Naive thymus-derived CD4-positive, alpha-beta T cell (primary cell): ENCODE data around the gene SSC5D. TPM values are rescaled to one million over a fixed set of nuclear protein-coding genes. Genes with fewer than 3 reads are reported as not detected.

ENCODE experiments used
- ATAC-seq: fragments of 150-1000 bp; cut with Tn5 transposase; 2 replicates; pipeline ENCODE4 v1.10.0; 2021; ENCODE audit warnings: mild to moderate bottlenecking, moderate library complexity
- CTCF ChIA-PET: fragments of 350-600 bp; sonication (Branson Sonifier 250); formaldehyde crosslinking; loops from one replicate; lab custom pipeline; 2021; ENCODE audit warnings: antibody characterized with exemption; lab: Charles Lee
- POLR2A ChIA-PET: fragments of 350-600 bp; sonication (Branson Sonifier 250); formaldehyde crosslinking; loops from one replicate; lab custom pipeline; 2021; ENCODE audit warnings: antibody characterized with exemption, inconsistent platforms; lab: Charles Lee
- DNase-seq, 9 donors: peaks; one replicate each; pipeline versions ENCODE4 v3.0.0 to v3.0.0-alpha.2; 2020 to 2022; ENCODE audit warnings: mixed read lengths in 1 of 9
- H3K27ac ChIP-seq: one replicate; pipeline ENCODE4 v1.7.0; 2013; ENCODE audit warnings: mild to moderate bottlenecking, low read depth, low read length, moderate library complexity
- H3K27me3 ChIP-seq, 2 donors: one replicate each; pipeline ENCODE4 v1.7.0; 2013; ENCODE audit warnings: low read length in 2 of 2, mild to moderate bottlenecking in 2 of 2, moderate library complexity in 2 of 2; ENCODE audit not compliant: control insufficient read depth in 2 of 2, insufficient read depth in 2 of 2
- H3K36me3 ChIP-seq, 3 experiments: 1 replicate in 2 of 3; 2 replicates in 1 of 3; pipeline ENCODE4 v1.7.0; 2013; ENCODE audit warnings: low read length in 3 of 3, mild to moderate bottlenecking in 3 of 3, moderate library complexity in 1 of 3; ENCODE audit not compliant: insufficient read depth in 3 of 3, control insufficient read depth in 2 of 3
- H3K4me1 ChIP-seq, 2 donors: one replicate each; pipeline ENCODE4 v1.7.0; 2013; ENCODE audit warnings: low read length in 2 of 2, mild to moderate bottlenecking in 2 of 2, moderate library complexity in 1 of 2; ENCODE audit not compliant: control insufficient read depth in 2 of 2, insufficient read depth in 2 of 2
- H3K4me3 ChIP-seq: 2 replicates; pipeline ENCODE4 v1.7.0; 2013; ENCODE audit warnings: mild to moderate bottlenecking, low read length
- H3K9me3 ChIP-seq, 3 experiments: 1 replicate in 2 of 3; 2 replicates in 1 of 3; pipeline ENCODE4 v1.7.0; 2013; ENCODE audit warnings: low read length in 3 of 3; ENCODE audit not compliant: control insufficient read depth in 2 of 3
- H3K27ac Mint-ChIP-seq, 9 donors: one replicate each; pipeline ENCODE4 v1.8.0; 2020 to 2022; ENCODE audit warnings: mixed read lengths in 9 of 9, mild to moderate bottlenecking in 8 of 9, moderate library complexity in 5 of 9, inconsistent platforms in 2 of 9
- H3K27me3 Mint-ChIP-seq, 5 donors: one replicate each; pipeline ENCODE4 v1.8.0; 2021 to 2022; ENCODE audit warnings: mixed read lengths in 5 of 5, mild to moderate bottlenecking in 1 of 5
- H3K36me3 Mint-ChIP-seq, 5 donors: one replicate each; pipeline ENCODE4 v1.8.0; 2020 to 2022; ENCODE audit warnings: mixed read lengths in 5 of 5, mild to moderate bottlenecking in 3 of 5, inconsistent platforms in 1 of 5
- H3K4me1 Mint-ChIP-seq, 7 donors: one replicate each; pipeline ENCODE4 v1.8.0; 2020 to 2022; ENCODE audit warnings: mixed read lengths in 7 of 7, mild to moderate bottlenecking in 3 of 7, inconsistent platforms in 1 of 7
- H3K4me3 Mint-ChIP-seq, 10 donors: one replicate each; pipeline ENCODE4 v1.8.0; 2020 to 2022; ENCODE audit warnings: mild to moderate bottlenecking in 10 of 10, mixed read lengths in 10 of 10, moderate library complexity in 6 of 10, inconsistent platforms in 2 of 10
- H3K9me3 Mint-ChIP-seq, 11 donors: one replicate each; pipeline ENCODE4 v1.8.0; 2020 to 2022; ENCODE audit warnings: mixed read lengths in 11 of 11, mild to moderate bottlenecking in 4 of 11, inconsistent platforms in 1 of 11, moderate library complexity in 1 of 11
- intact Hi-C, 2 donors: fragments of 100-400 bp; cut with micrococcal nuclease; formaldehyde crosslinking; loops; one replicate each; pipeline ENCODE4 v1.15.1; 2023
- polyA plus RNA-seq, 2 donors: library from polyadenylated mRNA; unstranded; fragments of 300-500 nt; fragmentation: Illumina TruSeq; gene quantifications; one replicate each; pipeline ENCODE4 v1.2.3, GENCODE V29; 2021
- total RNA-seq, 6 experiments: library from RNA in 5 of 6; stranded (reverse) in 5 of 6; gene quantifications; 1 replicate in 5 of 6; 2 replicates in 1 of 6; pipeline ENCODE4 v1.2.3 and lab custom pipeline; 2021 to 2026

The SSC5D gene
- total and polyA plus RNA-seq, 7 experiments from 2014 or later, result 0.21 to 0.48 (median 0.35) TPM; not detected in 2

DNA sequence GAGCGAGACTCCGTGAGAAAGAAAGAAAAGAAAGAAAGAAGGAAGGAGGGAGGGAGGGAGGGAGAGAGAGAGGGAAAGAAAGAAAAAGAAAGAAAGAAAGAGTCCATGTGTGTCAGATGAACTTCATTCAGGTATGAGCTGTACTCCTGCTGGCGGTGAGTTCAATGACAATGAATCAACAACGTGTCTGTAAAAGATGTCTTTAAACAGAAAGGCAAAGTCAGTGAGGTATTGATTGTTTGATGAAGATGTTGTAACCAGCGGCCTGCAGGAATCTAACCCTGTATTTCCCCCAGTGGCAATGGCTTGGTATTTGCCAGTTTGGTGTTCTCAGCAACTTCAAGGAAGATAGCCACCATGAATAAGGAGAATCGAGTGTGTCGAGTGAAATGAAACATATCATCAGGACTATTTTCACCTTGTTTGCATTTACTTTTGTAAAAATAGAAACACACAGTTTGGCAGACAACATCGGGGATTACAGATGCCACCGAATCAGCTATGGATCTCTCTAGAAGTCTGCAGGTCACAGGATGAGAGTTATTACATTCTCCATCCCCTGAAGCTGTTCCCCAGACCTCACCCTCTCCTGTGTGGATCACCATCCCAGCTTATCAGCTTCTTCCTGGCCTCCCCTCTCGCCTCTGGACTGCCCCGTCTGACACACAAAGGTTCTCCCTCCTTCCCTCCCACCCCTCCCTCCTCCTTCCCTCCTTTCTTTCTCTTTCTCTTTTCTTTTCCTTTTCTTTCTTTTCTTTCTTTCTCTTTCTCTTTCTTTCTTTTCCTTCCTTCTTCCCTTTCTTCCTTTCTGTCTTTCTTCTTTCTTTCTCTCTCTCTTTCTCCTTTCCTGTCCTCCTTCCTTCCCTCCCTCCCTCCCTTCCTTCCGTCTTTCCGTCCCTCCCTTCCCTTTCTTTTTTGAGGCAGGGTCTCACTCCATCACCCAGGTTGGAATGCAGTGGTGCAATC lies 65.3 kb downstream of the SSC5D start:
- intact Hi-C loops, result no loop called here
- DNase-seq (no peak), ATAC-seq (no peak)
- Histone ChIP-seq H3K9me3 (no peaks in the 10 kb centered on the region), H3K27ac (no peak overlapping the region), H3K36me3 (no peaks in the 10 kb centered on the region), H3K4me3 (no peak overlapping the region), H3K27me3 (no peaks in the 10 kb centered on the region), H3K4me1 (no peaks in the 10 kb centered on the region)
- no peak overlapping the region for H3K27ac Mint-ChIP-seq
- H3K36me3 Mint-ChIP-seq, result no peaks in the 10 kb centered on the region
- H3K4me3 Mint-ChIP-seq, result no peak overlapping the region
- peaks cover 0 to 14% (median 5%) of the 10 kb centered on the region in 5 donors for H3K27me3 Mint-ChIP-seq
- peaks cover 0 to 2% (median 0%) of the 10 kb centered on the region in 7 donors for H3K4me1 Mint-ChIP-seq
- ChIA-PET POLR2A (no interaction called here), CTCF (no interaction called here)
- no peaks in the 10 kb centered on the region for H3K9me3 Mint-ChIP-seq

GRCh38 chr19:55554302-55554701 lies 66.1 kb downstream of the SSC5D start:
- intact Hi-C loops, result no loop called here

DNA sequence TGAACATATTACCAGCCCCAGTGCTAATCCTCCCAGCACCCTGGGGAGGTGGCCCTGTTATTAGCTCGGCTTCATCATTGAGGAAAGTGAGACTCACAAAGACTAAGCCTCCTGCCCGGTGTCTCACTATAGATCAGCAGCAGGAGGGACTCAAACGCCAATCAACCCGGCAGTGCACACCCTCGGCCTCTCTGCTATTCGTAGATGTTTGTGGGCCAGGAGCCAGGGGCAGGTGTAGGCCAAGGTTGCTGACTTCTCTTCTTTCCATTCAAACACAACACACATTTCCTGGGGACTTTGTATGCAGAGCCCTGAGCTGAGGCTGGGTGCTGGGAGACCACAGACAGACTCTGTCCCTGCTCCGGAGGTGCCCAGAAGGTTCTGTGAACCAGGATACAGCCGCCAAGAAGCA lies 66.5 kb downstream of the SSC5D start:
- Histone ChIP-seq H3K27me3 (no peaks in the 10 kb centered on the region), H3K4me1 (no peaks in the 10 kb centered on the region), H3K27ac (no peak overlapping the region), H3K4me3 (no peak overlapping the region), H3K36me3 (no peaks in the 10 kb centered on the region), H3K9me3 (no peaks in the 10 kb centered on the region)
- DNase-seq, result no peak
- CTCF ChIA-PET, result no interaction called here
- intact Hi-C loops, result no loop called here
- no peaks in the 10 kb centered on the region for H3K9me3 Mint-ChIP-seq
- POLR2A ChIA-PET, result no interaction called here
- no peak overlapping the region for H3K4me3 Mint-ChIP-seq
- H3K27me3 Mint-ChIP-seq, result peaks cover 0 to 14% (median 5%) of the 10 kb centered on the region in 5 donors
- no peaks in the 10 kb centered on the region for H3K36me3 Mint-ChIP-seq
- H3K27ac Mint-ChIP-seq, result no peak overlapping the region
- peaks cover 0 to 2% (median 0%) of the 10 kb centered on the region in 7 donors for H3K4me1 Mint-ChIP-seq
- ATAC-seq, result no peak

More at GRCh38 chr19:55554302-55554701, 66.1 kb downstream of the SSC5D start:
- CTCF ChIA-PET, result no interaction called here
- Histone ChIP-seq H3K4me1 (no peaks in the 10 kb centered on the region), H3K9me3 (no peaks in the 10 kb centered on the region), H3K36me3 (no peaks in the 10 kb centered on the region), H3K27ac (no peak overlapping the region), H3K4me3 (no peak overlapping the region), H3K27me3 (no peaks in the 10 kb centered on the region)
- Mint-ChIP-seq H3K36me3 (no peaks in the 10 kb centered on the region), H3K9me3 (no peaks in the 10 kb centered on the region), H3K4me3 (no peak overlapping the region), H3K4me1 (peaks cover 0 to 2% (median 0%) of the 10 kb centered on the region in 7 donors), H3K27me3 (peaks cover 0 to 14% (median 5%) of the 10 kb centered on the region in 5 donors), H3K27ac (no peak overlapping the region)
- POLR2A ChIA-PET, result no interaction called here
- DNase-seq, result no peak
- no peak for ATAC-seq

GRCh38 chr19:55559684-55560083 lies 71.4 kb downstream of the SSC5D start:
- Histone ChIP-seq H3K9me3 (no peaks in the 10 kb centered on the region), H3K27me3 (no peaks in the 10 kb centered on the region), H3K36me3 (no peaks in the 10 kb centered on the region), H3K4me1 (no peaks in the 10 kb centered on the region), H3K27ac (no peak overlapping the region), H3K4me3 (no peak overlapping the region)
- Mint-ChIP-seq H3K4me3 (no peak overlapping the region), H3K27ac (no peak overlapping the region), H3K36me3 (peaks cover 0 to 4% (median 0%) of the 10 kb centered on the region in 5 donors), H3K9me3 (peaks cover 0 to 4% (median 0%) of the 10 kb centered on the region in 11 donors), H3K27me3 (peaks cover 0 to 9% (median 2%) of the 10 kb centered on the region in 5 donors), H3K4me1 (no peaks in the 10 kb centered on the region)
- ChIA-PET POLR2A (interaction anchor here (0.7 kb wide), 1 partner anchor 61 kb away, joined by 3 read pairs; no protein-coding TSS in a partner anchor), CTCF (interaction anchor here (0.6 kb wide), 1 partner anchor 268 kb away, joined by 5 read pairs; no protein-coding TSS in a partner anchor)
- DNase-seq, result no peak
- intact Hi-C loops, result no loop called here
- ATAC-seq, result no peak

DNA sequence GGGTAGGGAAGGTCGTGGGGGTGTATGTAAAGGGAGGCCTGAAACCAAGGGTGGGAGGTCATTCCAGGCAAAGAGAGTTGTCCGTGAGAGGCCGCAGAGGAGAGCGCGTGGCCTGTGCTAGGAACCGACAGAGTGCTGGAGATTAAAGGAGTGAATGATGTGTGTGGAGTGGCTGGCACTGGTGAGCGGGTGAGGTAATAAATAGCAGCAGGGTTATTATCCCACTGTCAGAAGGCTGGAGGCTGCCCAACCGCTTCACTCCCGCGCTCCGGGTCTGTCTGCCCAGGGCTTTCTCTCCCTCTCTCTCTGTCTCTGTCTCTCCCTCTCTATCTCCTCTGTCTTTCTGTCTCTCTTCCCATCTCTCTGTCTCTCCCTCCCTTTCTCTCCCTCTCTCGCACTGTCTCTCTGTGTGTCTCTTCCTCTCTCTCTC lies 75.0 kb downstream of the SSC5D start:
- no peak for ATAC-seq
- no peaks in the 10 kb centered on the region for H3K36me3 ChIP-seq
- ChIA-PET CTCF (no interaction called here), POLR2A (no interaction called here)
- H3K36me3 Mint-ChIP-seq, result peaks cover 0 to 4% (median 0%) of the 10 kb centered on the region in 5 donors
- no peak for DNase-seq
- H3K4me3 ChIP-seq, result no peak overlapping the region
- H3K4me1 Mint-ChIP-seq, result no peaks in the 10 kb centered on the region
- no peaks in the 10 kb centered on the region for H3K4me1 ChIP-seq
- no peak overlapping the region for H3K4me3 Mint-ChIP-seq
- no peaks in the 10 kb centered on the region for H3K27me3 ChIP-seq
- H3K9me3 ChIP-seq, result no peaks in the 10 kb centered on the region
- peaks cover 0 to 4% (median 0%) of the 10 kb centered on the region in 11 donors for H3K9me3 Mint-ChIP-seq
- peaks cover 0 to 24% (median 13%) of the 10 kb centered on the region in 5 donors for H3K27me3 Mint-ChIP-seq
- H3K27ac Mint-ChIP-seq, result no peak overlapping the region
- H3K27ac ChIP-seq, result no peak overlapping the region
- intact Hi-C loops, result no loop called here

- CTCF ChIA-PET, result no interaction called here
- intact Hi-C loops, result no loop called here
Observed at GRCh38 chr19:55566823-55567222, 78.6 kb downstream of the SSC5D start.

More at GRCh38 chr19:55566823-55567222, 78.6 kb downstream of the SSC5D start:
- Histone ChIP-seq H3K27ac (no peak overlapping the region), H3K36me3 (no peaks in the 10 kb centered on the region), H3K27me3 (no peaks in the 10 kb centered on the region), H3K9me3 (no peaks in the 10 kb centered on the region), H3K4me1 (no peaks in the 10 kb centered on the region), H3K4me3 (no peak overlapping the region)
- no peak overlapping the region for H3K27ac Mint-ChIP-seq
- peaks cover 0 to 20% (median 6%) of the 10 kb centered on the region in 5 donors for H3K27me3 Mint-ChIP-seq
- H3K9me3 Mint-ChIP-seq, result peaks cover 0 to 2% (median 0%) of the 10 kb centered on the region in 11 donors
- ATAC-seq, result no peak
- H3K36me3 Mint-ChIP-seq, result peaks cover 0 to 4% (median 0%) of the 10 kb centered on the region in 5 donors
- DNase-seq, result no peak
- no peaks in the 10 kb centered on the region for H3K4me1 Mint-ChIP-seq
- no peak overlapping the region for H3K4me3 Mint-ChIP-seq
- POLR2A ChIA-PET, result no interaction called here
